Measurements from ENCODE around the gene DPCD. TPM values are rescaled to one million over a fixed set of nuclear protein-coding genes. Genes with fewer than 3 reads are reported as not detected.

Gene DPCD
- polyA plus RNA-seq, 1 of the 3 experiments (the other 2 are of a cell fraction): 106 TPM

DNA sequence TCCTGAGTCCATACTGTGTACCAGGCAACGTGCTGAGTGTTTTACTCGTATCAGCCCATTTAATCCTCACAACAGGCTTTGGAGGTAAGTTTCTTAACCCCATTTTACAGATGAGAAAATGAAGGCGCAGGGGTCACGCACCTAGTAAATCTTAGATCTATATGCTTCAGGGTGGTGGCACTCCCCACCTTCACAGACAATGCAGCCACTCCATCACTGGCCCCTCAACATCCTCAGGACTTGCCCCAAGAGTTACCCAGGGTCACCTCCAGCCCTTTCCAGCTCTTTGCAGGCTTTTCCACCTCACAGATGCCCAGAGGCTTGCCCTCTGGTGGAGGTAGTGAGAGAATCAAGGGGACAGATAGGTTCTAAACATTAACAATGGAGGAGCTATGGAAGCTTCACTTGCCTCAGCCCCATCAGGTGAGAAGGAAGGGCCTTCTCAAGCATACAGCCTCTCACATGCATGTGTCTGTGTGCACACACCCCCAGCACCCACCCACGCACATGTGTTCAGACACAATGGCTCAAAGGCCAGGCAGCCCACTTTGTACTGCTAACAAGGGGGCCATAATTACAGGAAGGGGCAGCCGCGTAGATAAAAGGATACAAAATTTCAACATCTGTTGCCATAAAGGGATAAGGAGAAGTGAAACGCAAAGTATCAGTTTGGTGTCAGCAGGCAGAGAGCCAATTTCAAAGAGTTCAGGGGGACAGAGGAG, 29.1 kb downstream of the DPCD start:
- CTCF ChIA-PET: interaction anchor here (1.0 to 9.0 kb wide), 4 partner anchors 12 to 218 kb away, joined by 4 to 61 read pairs (median 9); no protein-coding TSS in a partner anchor
- WGBS (ENCODE audit: low lambda C conversion rate): 91% methylated on average over 8 of the region's 8 CpGs

DNA sequence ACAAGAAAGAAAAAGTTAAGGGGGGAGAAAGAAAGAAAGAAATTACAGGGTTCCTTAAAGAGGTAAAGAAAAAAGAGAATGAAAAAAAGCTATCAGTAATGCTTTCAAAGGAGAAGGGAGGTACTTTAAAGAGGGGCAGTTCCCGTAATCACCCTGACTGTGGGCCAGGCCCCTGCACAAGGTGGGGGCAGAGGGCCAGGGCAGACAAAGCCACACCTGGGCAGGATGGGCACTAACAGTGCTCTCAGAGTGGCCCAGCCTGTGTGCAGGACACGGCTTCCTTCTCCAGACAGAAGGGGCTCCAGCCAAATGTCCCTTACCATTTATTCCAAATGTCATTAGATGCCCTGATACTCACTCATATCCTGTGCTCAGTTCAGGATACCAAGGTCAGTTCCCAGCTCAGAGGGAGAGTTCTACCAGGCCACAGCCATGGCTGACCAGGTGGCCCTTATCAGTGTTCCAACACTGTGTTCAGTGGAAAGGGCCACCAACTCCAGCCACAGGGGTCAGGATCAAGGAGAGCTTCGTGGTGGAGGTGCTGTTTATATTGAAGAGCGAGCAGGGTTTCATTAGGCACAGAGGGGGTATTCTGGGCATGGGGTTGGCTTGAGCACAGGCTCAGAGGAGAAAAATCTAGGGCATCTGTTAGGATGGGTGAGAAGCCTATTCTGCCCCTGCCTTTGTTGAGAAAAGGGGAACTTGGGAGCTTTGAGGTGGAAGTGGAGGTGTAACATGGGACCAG, 29.9 kb downstream of the DPCD start:
- H3F3A ChIP-seq (replicated peaks; ENCODE audit: insufficient read depth): no peaks in the 10 kb centered on the region
- TF ChIP-seq, protein P1, sequence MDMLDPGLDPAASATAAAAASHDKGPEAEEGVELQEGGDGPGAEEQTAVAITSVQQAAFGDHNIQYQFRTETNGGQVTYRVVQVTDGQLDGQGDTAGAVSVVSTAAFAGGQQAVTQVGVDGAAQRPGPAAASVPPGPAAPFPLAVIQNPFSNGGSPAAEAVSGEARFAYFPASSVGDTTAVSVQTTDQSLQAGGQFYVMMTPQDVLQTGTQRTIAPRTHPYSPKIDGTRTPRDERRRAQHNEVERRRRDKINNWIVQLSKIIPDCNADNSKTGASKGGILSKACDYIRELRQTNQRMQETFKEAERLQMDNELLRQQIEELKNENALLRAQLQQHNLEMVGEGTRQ (IDR thresholded peaks at IDR 0.05; ENCODE audit: borderline replicate concordance, low read depth, low read length): no peak
- TF ChIP-seq POLR2AphosphoS5 (IDR thresholded peaks at IDR 0.05; ENCODE audit: low read depth, low read length) (no peak), FOXM1 (IDR thresholded peaks at IDR 0.05; ENCODE audit: low read depth) (no peak), SIN3A (IDR thresholded peaks at IDR 0.05; ENCODE audit: borderline replicate concordance, low read depth, low read length) (no peak), RFX5 (IDR thresholded peaks at IDR 0.05; ENCODE audit: low read length) (no peak), EZH2phosphoT487 (IDR thresholded peaks at IDR 0.05; ENCODE audit: borderline replicate concordance, low read depth) (no peak), TCF12 (IDR thresholded peaks at IDR 0.05) (no peak)
- TF ChIP-seq, protein P2, sequence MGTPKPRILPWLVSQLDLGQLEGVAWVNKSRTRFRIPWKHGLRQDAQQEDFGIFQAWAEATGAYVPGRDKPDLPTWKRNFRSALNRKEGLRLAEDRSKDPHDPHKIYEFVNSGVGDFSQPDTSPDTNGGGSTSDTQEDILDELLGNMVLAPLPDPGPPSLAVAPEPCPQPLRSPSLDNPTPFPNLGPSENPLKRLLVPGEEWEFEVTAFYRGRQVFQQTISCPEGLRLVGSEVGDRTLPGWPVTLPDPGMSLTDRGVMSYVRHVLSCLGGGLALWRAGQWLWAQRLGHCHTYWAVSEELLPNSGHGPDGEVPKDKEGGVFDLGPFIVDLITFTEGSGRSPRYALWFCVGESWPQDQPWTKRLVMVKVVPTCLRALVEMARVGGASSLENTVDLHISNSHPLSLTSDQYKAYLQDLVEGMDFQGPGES (IDR thresholded peaks at IDR 0.05; ENCODE audit: low read depth, low read length): no peak
- TF ChIP-seq, protein P3, sequence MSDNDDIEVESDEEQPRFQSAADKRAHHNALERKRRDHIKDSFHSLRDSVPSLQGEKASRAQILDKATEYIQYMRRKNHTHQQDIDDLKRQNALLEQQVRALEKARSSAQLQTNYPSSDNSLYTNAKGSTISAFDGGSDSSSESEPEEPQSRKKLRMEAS (IDR thresholded peaks at IDR 0.05; ENCODE audit: low read depth): no peak
- peak overlapping the region in 1 of 2 experiments; percentile 76; a peak in 2 of 4 replicates for H3K27ac ChIP-seq (ENCODE audit: low read depth in 2 of 2, low read length in 1 of 2)
- no peak overlapping the region for H3K9ac ChIP-seq
- peaks cover 4 to 9% of the 10 kb centered on the region in 2 experiments for H3K36me3 ChIP-seq (replicated peaks in 1 of 2; ENCODE audit: control insufficient read depth in 1 of 2, insufficient read depth in 2 of 2, low read length in 1 of 2)
- no peaks in the 10 kb centered on the region for H3K27me3 ChIP-seq (ENCODE audit: insufficient read depth)
- ChIA-PET POLR2A (no interaction called here), CTCF (interaction anchor here (1.0 to 9.0 kb wide), 4 partner anchors 12 to 218 kb away, joined by 4 to 61 read pairs (median 9); no protein-coding TSS in a partner anchor)
- no peak for DNase-seq
- H3K4me3 ChIP-seq (ENCODE audit: low read depth in 2 of 2, low read length in 1 of 2): no peak overlapping the region
- no peaks in the 10 kb centered on the region for H3K9me2 ChIP-seq
- no peaks in the 10 kb centered on the region for H4K20me1 ChIP-seq (ENCODE audit: insufficient read depth)
- no peaks in the 10 kb centered on the region for H3K79me2 ChIP-seq (ENCODE audit: insufficient read depth)
- 93% methylated on average over 3 of the region's 4 CpGs for WGBS (ENCODE audit: low lambda C conversion rate)
- H3K4me2 ChIP-seq: no peak overlapping the region
- no peak overlapping the region for H2AFZ ChIP-seq (ENCODE audit: low read depth)
- peaks cover 0 to 54% of the 10 kb centered on the region in 2 experiments; a peak in 2 of 4 replicates for H3K4me1 ChIP-seq (ENCODE audit: control insufficient read depth in 1 of 2, insufficient read depth in 2 of 2, low read depth in 1 of 2, low read length in 1 of 2)
- no peaks in the 10 kb centered on the region for H3K9me3 ChIP-seq

More for the DNA sequence above, 29.1 kb downstream of the DPCD start:
- POLR2A ChIA-PET: no interaction called here
- TF ChIP-seq, protein P4, sequence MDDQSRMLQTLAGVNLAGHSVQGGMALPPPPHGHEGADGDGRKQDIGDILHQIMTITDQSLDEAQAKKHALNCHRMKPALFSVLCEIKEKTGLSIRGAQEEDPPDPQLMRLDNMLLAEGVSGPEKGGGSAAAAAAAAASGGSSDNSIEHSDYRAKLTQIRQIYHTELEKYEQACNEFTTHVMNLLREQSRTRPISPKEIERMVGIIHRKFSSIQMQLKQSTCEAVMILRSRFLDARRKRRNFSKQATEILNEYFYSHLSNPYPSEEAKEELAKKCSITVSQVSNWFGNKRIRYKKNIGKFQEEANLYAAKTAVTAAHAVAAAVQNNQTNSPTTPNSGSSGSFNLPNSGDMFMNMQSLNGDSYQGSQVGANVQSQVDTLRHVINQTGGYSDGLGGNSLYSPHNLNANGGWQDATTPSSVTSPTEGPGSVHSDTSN (IDR thresholded peaks at IDR 0.05): no peak
- TF ChIP-seq MXI1 (IDR thresholded peaks at IDR 0.05; ENCODE audit: low read depth, low read length): 0 out of 2 replicates have a peak, but pooled peaks have one; percentile 23
- no peak for TF ChIP-seq TAF1 (IDR thresholded peaks at IDR 0.05; ENCODE audit: borderline replicate concordance, low read depth, low read length)
- TF ChIP-seq, protein P5, sequence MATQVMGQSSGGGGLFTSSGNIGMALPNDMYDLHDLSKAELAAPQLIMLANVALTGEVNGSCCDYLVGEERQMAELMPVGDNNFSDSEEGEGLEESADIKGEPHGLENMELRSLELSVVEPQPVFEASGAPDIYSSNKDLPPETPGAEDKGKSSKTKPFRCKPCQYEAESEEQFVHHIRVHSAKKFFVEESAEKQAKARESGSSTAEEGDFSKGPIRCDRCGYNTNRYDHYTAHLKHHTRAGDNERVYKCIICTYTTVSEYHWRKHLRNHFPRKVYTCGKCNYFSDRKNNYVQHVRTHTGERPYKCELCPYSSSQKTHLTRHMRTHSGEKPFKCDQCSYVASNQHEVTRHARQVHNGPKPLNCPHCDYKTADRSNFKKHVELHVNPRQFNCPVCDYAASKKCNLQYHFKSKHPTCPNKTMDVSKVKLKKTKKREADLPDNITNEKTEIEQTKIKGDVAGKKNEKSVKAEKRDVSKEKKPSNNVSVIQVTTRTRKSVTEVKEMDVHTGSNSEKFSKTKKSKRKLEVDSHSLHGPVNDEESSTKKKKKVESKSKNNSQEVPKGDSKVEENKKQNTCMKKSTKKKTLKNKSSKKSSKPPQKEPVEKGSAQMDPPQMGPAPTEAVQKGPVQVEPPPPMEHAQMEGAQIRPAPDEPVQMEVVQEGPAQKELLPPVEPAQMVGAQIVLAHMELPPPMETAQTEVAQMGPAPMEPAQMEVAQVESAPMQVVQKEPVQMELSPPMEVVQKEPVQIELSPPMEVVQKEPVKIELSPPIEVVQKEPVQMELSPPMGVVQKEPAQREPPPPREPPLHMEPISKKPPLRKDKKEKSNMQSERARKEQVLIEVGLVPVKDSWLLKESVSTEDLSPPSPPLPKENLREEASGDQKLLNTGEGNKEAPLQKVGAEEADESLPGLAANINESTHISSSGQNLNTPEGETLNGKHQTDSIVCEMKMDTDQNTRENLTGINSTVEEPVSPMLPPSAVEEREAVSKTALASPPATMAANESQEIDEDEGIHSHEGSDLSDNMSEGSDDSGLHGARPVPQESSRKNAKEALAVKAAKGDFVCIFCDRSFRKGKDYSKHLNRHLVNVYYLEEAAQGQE (IDR thresholded peaks at IDR 0.05; ENCODE audit: low read depth, low read length): no peak
- TF ChIP-seq TCF12 (IDR thresholded peaks at IDR 0.05): no peak
- TF ChIP-seq, protein P3 (IDR thresholded peaks at IDR 0.05; ENCODE audit: low read depth): no peak
- H3K4me3 ChIP-seq (ENCODE audit: low read depth in 2 of 2, low read length in 1 of 2): no peak overlapping the region
- H3K36me3 ChIP-seq (replicated peaks in 1 of 2; ENCODE audit: control insufficient read depth in 1 of 2, insufficient read depth in 2 of 2, low read length in 1 of 2): peaks cover 0 to 9% of the 10 kb centered on the region in 2 experiments
- H3F3A ChIP-seq (replicated peaks; ENCODE audit: insufficient read depth): no peaks in the 10 kb centered on the region
- no peak overlapping the region for H3K4me2 ChIP-seq
- peaks cover 0 to 54% of the 10 kb centered on the region in 2 experiments; a peak in 2 of 4 replicates for H3K4me1 ChIP-seq (ENCODE audit: control insufficient read depth in 1 of 2, insufficient read depth in 2 of 2, low read depth in 1 of 2, low read length in 1 of 2)
- no peak overlapping the region for H3K9ac ChIP-seq
- no peaks in the 10 kb centered on the region for H3K9me3 ChIP-seq
- H3K27me3 ChIP-seq (ENCODE audit: insufficient read depth): no peaks in the 10 kb centered on the region
- H3K79me2 ChIP-seq (ENCODE audit: insufficient read depth): no peaks in the 10 kb centered on the region
- no peaks in the 10 kb centered on the region for H3K9me2 ChIP-seq
- DNase-seq: peak; percentile 52
- no peaks in the 10 kb centered on the region for H4K20me1 ChIP-seq (ENCODE audit: insufficient read depth)
- peak overlapping the region in 1 of 2 experiments; percentile 76; a peak in 2 of 4 replicates for H3K27ac ChIP-seq (ENCODE audit: low read depth in 2 of 2, low read length in 1 of 2)
- no peak overlapping the region for H2AFZ ChIP-seq (ENCODE audit: low read depth)

Measured in SK-N-SH (cell line).